ENCODE results near the gene MARK1. TPM values are rescaled to one million over a fixed set of nuclear protein-coding genes. Genes with fewer than 3 reads are reported as not detected.

MARK1 gene
- total and polyA plus RNA-seq, 2 of the 13 experiments (the other 11 are each of a cell fraction or from before 2014, with no cell fraction given): not detected

GRCh38 chr1:220697326-220697725, 169.4 kb downstream of the MARK1 start (continued):
- TF ChIP-seq SOX13 (IDR thresholded peaks at IDR 0.05): no peak
- no peak for TF ChIP-seq SOX13 (CRISPR knock-in tag; conservative IDR thresholded peaks at IDR 0.05 in 1 of 2, IDR thresholded peaks at IDR 0.05 in 1 of 2)
- no peak for TF ChIP-seq TMF1 (CRISPR knock-in tag; IDR thresholded peaks at IDR 0.05; ENCODE audit: low read depth)

DNA sequence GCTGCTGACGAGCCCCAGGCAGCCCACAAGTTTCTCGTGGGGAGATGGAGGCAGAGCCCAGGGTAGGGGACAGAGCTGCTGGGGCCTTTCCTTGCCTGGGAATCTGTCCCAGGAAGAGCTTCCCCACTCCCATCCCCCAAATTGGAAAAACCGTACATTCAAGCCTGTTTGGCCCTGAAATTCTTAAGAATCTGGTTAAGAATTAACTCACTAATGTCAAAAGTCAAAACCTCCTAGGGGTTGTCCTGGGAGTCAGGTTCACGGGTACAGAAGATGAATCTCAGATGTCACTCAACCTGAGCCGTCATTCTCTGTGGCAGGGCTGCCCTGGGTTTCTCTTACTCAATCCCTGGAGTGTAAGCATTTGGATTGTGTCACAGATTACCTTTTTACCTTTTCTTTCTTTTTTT, 170.7 kb downstream of the MARK1 start:
- Histone ChIP-seq H3K9ac (ENCODE audit: insufficient read depth, low read depth, low read length) (no peak overlapping the region), H3K79me2 (ENCODE audit: insufficient read depth, low read length) (peaks cover 9% of the 10 kb centered on the region), H3K4me2 (ENCODE audit: low read depth, low read length) (peak overlapping the region; percentile 38; the same call in 1 of the 2 replicates), H3K4me1 (ENCODE audit: insufficient read depth, low read length) (peaks cover 63% of the 10 kb centered on the region), H3K9me3 (ENCODE audit: low read length) (no peaks in the 10 kb centered on the region), H3K27ac (ENCODE audit: extremely low read length, insufficient read depth, low read length) (peak overlapping the region; percentile 35), H4K20me1 (ENCODE audit: insufficient read depth, low read length) (peaks cover 4% of the 10 kb centered on the region; the same call in 1 of the 2 replicates), H2AFZ (ENCODE audit: low read length) (no peak overlapping the region), H3K4me3 (replicated peaks in 1 of 3; ENCODE audit: insufficient read depth in 1 of 3, low read depth in 2 of 3, low read length in 3 of 3) (no peak overlapping the region), H3K27me3 (ENCODE audit: control insufficient read depth in 1 of 2, insufficient read depth in 2 of 2, low read length in 2 of 2) (no peaks in the 10 kb centered on the region), H3K36me3 (replicated peaks in 1 of 2; ENCODE audit: control insufficient read depth in 1 of 2, insufficient read depth in 2 of 2, low read length in 2 of 2) (peaks cover 7 to 14% of the 10 kb centered on the region in 2 experiments)
- FAIRE-seq (peak; percentile 86), DNase-seq (ENCODE audit: low spot score) (peak; percentile 69), ATAC-seq (peak; percentile 89)
- BruUV-seq (replicated peaks): no TSS peak
- intact Hi-C loops (cut with micrococcal nuclease; ENCODE audit: unreplicated experiment) (no loop called here), in situ Hi-C loops (cut with HindIII; ENCODE audit: extremely low pct_ligation_motif_present, low pct_unique_long_range_greater_than_20kb) (loop anchor here (5.0 kb wide), 1 partner anchor 34 kb away; no protein-coding TSS in a partner anchor)
- ChIA-PET POLR2A (interaction anchor here (0.8 to 1.5 kb wide), 8 partner anchors 8 to 88 kb away, joined by 3 to 8 read pairs (median 4); partner anchors contain the start of genes MTARC1 and MTARC2), CTCF (ENCODE audit: low intra/inter-chr PET ratio, low total read pairs) (interaction anchor here (1.5 kb wide), 1 partner anchor 8 kb away, joined by 8 read pairs; the partner anchor contains the start of gene C1orf115)
- WGBS (ENCODE audit: low lambda C conversion rate): 1% methylated on average over 5 of the region's 5 CpGs
- no peak for TF ChIP-seq ZNF468 (CRISPR knock-in tag; IDR thresholded peaks at IDR 0.05)
- no peak for TF ChIP-seq NFIB (CRISPR knock-in tag; IDR thresholded peaks at IDR 0.05; ENCODE audit: borderline replicate concordance)
- TF ChIP-seq ZNF142 (CRISPR knock-in tag; IDR thresholded peaks at IDR 0.05): no peak
- TF ChIP-seq MLX (CRISPR knock-in tag; IDR thresholded peaks at IDR 0.05): no peak
- no peak for TF ChIP-seq DBP (CRISPR knock-in tag; IDR thresholded peaks at IDR 0.05; ENCODE audit: not compliant biosample characterization)
- peak; percentile 54; the same call in 1 of the 2 replicates for TF ChIP-seq CCDC6 (CRISPR knock-in tag; IDR thresholded peaks at IDR 0.05)
- no peak for TF ChIP-seq MIER3 (CRISPR knock-in tag; IDR thresholded peaks at IDR 0.05; ENCODE audit: borderline replicate concordance)
- no peak for TF ChIP-seq SMARCE1 (IDR thresholded peaks at IDR 0.05; ENCODE audit: borderline replicate concordance)
- peak; percentile 46; the same call in 1 of the 2 replicates for TF ChIP-seq KAT8 (CRISPR knock-in tag; IDR thresholded peaks at IDR 0.05)
- peak; percentile 58; the same call in 1 of the 2 replicates for TF ChIP-seq SIX1 (CRISPR knock-in tag; IDR thresholded peaks at IDR 0.05; ENCODE audit: borderline replicate concordance)
- TF ChIP-seq IKZF1 (IDR thresholded peaks at IDR 0.05): no peak
- TF ChIP-seq HMG20A (CRISPR knock-in tag; IDR thresholded peaks at IDR 0.05; ENCODE audit: borderline replicate concordance): peak; percentile 64; the same call in 1 of the 2 replicates
- no peak for TF ChIP-seq LCORL (IDR thresholded peaks at IDR 0.05)
- TF ChIP-seq LCORL (CRISPR knock-in tag; IDR thresholded peaks at IDR 0.05): peak; percentile 47; the same call in 1 of the 2 replicates
- TF ChIP-seq NR1H2 (CRISPR knock-in tag; IDR thresholded peaks at IDR 0.05; ENCODE audit: borderline replicate concordance, low read depth): no peak
